Left cardiac atrium (tissue), 4 donors: ENCODE measurements around the gene MAP3K3. TPM values are rescaled to one million over a fixed set of nuclear protein-coding genes. Genes with fewer than 3 reads are reported as not detected.
A peak's percentile ranks its signal among the peaks of the same experiment; 100 is the strongest.

Experiments used
- ATAC-seq, 2 donors: fragments of 200-7000 bp; cut with Tn5 transposase; one replicate each; pipeline ENCODE4 v1.9.1; 2020; ENCODE audit warnings: mild to moderate bottlenecking in 2 of 2, moderate library complexity in 2 of 2
- DNase-seq: peaks from one replicate; pipeline ENCODE4 v3.0.0-alpha.2; 2020
- intact Hi-C, 2 donors: fragments of 100-400 bp; cut with DNase I; formaldehyde crosslinking; loops; one replicate each; pipeline versions ENCODE4 v1.14.1 to v1.15.1; 2022 to 2023
- total RNA-seq, 2 donors: library from RNA; stranded (reverse); fragmentation: NEBNext Ultra II Directional; extraction: Animal tissue kit (Norgen Biotek cat#: 25700); gene quantifications; one replicate each; pipeline ENCODE4 v1.2.1, GENCODE V29; 2021
- donor health status: DM: no; HTN: yes; CAD: no.
- donor health status: DM: no; HTN: yes; CAD: no; lungs with severe emphysema.
- donor health status: DM: yes; HTN: yes; CAD: no.
- donor health status: Dilated cardiomyopathy.

The MAP3K3 gene
- total RNA-seq, 2 donors from 2014 or later: 38.2 to 45.3 TPM

DNA sequence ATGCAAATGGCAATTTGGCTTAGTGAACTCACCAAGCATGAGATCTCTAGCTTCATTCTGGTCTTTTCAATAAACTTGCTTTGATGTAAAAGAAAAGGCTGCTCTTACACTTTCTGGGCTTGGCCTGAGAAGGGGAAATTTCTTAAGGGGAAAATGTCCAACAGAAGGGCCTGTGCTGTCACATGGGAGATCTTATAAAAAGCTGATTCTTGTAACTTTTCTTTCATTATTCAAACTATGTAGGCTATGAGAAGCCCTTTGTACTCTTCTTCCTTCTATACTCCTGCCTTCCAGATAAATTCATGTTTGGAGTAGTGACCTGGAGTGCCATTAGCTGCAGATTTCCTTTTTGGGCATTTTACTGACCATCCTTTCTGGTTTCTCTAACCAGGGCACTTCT is 60.8 kb downstream of the MAP3K3 start:
- DNase-seq (no peak), ATAC-seq (no peak)
- intact Hi-C loops: no loop called here

DNA sequence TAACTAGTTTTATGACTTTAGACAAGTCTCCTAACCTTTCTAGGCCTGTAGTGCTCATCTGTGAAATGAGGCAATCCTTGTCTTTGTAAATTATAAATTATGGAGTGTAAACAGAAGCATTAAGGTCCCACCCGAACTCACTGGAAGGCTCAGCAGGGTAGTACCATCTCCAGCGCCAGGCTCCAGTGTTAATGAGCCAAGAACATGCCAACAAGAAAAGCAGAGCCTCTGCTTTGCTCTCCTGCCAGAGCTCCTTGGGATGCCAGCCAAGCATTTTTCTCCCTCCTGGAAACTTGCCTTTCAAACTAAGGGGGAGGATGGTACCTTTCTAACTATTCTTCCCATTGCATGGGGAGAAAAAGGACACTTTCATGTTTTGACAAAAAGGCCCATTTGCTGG is 62.8 kb downstream of the MAP3K3 start:
- peak; percentile 53 to 89 for ATAC-seq
- intact Hi-C loops: no loop called here
- no peak for DNase-seq

DNA sequence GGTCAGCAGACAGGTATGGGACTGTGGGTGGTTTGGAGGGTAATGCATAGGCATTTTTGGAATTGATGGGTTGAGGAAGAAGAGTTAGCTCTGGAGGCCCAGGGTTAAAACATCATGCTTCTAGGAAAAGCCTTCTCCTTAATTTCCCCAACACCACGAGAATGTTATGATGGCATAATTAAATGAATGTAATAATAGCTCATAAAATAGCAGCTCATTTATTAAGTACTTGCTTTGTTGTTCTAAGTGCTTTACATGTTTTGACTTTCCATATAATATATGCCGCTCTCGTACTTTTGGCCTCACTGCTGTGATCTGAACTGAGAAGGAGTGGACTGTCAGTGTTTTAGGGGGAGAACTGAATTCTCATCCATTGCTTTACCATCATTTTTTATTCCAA is 63.4 kb downstream of the MAP3K3 start:
- peak in 1 of 2 donors; percentile 8 for ATAC-seq
- intact Hi-C loops: no loop called here
- no peak for DNase-seq

DNA sequence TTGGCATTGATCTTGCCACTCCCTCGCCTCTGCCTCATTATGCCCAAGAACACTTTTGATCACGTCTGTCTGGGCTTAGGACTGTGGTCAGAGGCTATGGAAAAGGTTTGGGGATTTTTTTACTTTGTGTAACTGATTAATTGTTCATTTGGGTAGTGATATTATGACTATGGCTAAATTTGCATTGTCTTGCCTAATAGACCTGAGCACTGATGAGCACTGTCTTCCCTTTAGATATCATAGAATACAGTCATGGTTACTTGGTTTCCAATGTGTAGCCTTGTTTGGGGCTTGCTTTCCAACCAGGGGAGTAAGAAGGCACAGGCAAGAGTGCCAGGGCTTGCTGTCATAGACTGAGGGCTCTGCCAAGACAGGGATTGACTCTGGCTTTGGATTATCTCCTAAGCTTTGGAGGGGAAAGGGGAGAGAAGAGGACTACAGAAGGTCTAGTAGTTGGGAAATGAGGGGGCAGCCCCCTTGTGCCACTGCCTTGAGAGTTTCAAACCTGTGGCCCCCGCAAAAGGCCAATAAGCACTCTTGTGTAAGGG is 64.0 kb downstream of the MAP3K3 start:
- intact Hi-C loops: no loop called here
- ATAC-seq (no peak), DNase-seq (no peak)

DNA sequence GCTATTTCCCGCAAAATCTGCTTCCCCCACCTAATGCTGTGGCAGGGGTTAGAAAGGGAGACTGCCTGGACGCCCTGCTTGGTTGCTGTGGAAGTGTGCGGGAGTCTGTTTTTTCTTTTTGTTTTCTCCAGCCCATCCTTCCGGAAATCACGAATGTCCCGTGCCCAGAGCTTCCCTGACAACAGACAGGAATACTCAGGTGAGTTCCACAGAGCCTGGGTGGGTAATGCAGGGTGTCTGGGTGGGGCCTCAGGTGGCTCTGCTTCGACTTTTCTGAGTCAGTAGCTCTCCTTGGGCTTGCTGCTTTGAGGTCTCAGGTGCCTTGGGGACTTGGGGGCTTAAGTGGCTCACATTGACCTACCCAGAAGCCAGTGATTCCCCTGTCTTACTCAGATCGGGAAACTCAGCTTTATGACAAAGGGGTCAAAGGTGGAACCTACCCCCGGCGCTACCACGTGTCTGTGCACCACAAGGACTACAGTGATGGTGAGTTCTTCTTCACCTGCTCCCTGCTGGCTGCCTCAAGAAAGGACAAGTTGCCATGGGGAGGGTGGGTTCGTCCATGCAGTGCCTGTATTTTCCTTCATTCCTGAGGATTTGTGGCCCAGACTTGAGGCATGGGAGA is 66.3 kb downstream of the MAP3K3 start:
- no peak for DNase-seq
- ATAC-seq: no peak
- intact Hi-C loops: no loop called here

DNA sequence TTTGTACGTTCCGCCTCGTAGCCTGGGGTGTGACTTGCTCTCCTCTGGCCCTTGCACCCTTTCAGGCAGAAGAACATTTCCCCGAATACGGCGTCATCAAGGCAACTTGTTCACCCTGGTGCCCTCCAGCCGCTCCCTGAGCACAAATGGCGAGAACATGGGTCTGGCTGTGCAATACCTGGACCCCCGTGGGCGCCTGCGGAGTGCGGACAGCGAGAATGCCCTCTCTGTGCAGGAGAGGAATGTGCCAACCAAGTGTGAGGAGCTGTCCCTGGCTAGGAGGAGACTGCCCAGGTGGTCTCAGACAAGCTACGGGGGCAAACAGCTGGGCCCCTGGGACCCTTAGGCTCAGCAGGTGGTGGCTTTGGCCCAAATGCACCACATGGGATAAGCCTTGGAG is 67.3 kb downstream of the MAP3K3 start:
- DNase-seq: no peak
- intact Hi-C loops: no loop called here
- no peak for ATAC-seq

DNA sequence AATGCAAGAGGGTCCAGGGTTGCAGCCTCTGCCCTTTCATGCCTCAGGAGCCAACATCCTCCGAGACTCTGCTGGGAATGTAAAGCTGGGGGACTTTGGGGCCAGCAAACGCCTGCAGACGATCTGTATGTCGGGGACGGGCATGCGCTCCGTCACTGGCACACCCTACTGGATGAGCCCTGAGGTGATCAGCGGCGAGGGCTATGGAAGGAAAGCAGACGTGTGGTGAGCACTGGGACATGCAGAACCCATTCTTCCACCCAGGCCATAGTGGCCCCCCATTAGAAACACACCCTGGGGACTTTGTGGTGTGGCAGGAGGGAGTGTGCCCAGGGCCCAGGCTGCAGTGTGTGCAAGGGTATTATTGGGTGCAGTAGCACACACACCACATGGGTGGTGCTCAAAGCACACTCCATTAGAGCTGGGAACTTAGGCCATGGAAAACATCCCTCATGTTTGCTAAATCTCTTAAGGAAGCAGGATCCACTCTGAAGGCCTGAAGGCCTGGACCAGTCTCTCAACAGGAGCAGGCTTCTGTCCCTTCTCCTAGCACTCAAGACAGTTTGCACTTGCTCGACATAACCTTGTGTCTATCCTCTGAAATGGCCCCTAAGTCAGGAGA is 70.1 kb downstream of the MAP3K3 start:
- intact Hi-C loops: no loop called here
- DNase-seq (no peak), ATAC-seq (no peak)

DNA sequence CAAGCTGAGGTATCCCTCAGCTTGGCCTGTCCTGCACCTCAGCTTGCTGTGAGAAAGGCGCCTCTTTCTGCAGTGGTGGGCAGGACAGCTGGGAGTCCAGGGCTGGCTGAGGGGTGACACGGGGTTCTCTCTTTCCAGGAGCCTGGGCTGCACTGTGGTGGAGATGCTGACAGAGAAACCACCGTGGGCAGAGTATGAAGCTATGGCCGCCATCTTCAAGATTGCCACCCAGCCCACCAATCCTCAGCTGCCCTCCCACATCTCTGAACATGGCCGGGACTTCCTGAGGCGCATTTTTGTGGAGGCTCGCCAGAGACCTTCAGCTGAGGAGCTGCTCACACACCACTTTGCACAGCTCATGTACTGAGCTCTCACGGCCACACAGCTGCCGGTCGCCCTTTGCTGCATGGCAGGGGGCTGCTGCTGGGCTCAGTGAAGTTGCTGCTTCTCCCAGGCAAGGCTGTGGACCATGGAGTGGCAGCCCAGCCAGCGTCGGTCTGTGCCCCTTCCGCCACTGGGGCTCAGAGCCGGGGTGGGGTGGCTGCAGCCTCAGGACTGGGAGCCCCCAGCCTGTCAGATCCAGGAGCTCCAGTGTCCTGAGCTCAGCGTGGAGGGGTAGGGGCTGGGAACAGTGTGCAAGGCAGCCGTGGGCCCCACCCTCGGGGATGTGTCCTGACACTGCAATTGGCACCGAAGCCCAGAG is 71.3 kb downstream of the MAP3K3 start:
- intact Hi-C loops: no loop called here
- DNase-seq (no peak), ATAC-seq (no peak)

DNA sequence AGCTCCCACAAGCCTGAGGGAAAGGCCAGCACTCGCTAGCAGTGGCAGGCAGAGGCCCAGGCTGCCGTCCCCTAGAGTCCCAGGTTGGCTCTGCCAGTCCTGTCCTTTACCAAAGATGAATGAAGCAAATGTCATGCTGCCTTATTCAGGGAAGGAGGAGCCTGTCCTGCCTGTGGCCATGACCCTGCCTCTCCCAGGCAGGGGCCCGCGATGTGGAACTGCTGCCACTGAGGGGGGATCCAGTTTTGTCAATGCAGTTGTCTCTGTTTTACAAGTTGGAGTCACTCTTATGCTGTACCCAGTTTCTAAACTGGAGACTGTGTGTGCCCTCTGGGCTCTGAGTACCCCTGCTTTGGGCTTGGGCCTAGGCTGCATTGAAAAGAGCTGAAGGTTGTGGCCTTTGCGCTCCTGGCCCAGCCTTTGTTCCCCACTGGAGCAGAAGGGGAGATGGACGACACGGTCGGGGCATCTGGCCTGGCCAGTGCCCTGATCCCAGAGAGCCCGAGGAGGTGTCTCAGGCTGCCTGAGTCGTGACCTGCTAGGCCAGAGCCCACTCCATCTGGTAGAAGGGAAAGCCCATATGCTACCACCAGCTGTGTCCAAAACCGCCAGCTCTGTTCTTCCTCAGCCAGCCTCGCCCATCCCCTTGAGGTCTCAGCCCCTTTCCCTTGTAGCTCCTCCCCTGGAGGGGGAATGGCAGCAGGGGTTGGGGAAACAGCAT is 72.2 kb downstream of the MAP3K3 start:
- no peak for ATAC-seq
- intact Hi-C loops: no loop called here
- no peak for DNase-seq

DNA sequence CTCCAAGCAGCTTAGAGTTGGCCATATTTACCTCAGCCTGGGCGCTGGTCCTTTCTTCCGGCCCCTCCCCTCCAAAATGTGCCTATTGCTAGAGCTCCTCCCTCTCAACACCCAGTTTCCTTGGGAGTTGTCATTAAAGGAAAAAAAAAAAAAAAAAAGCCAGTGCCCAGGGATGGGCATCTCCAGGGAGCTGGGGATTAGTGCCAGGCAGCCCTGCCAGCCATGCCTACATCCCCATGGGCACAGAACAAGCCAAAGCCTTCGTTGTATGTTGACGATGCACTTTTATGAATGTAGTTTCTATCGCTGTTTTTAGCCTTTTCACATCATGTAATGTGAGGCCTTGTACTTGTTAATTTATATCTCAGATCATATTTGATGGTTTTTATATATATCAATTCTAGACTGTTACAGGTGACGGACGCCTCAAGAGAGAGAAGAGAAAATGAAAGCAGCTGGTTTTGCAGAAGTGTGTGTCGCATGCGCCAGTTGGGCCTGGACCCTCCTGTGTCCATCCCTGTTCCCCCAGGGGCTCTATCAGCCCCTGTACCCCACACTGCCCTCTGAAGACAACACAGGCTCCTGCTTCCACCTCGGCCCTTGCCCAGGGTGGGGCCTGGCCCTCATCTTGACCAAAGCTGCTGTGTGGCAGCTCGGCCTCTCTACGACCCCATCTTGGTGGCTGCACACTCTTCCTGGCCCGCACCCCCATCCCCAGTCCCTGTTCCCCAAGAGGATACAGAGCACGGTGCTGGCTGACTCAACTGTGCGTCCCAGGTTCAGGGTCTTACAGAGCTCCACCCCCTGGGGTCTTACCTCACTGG is 72.9 kb downstream of the MAP3K3 start:
- DNase-seq (no peak), ATAC-seq (no peak)
- intact Hi-C loops: no loop called here

DNA sequence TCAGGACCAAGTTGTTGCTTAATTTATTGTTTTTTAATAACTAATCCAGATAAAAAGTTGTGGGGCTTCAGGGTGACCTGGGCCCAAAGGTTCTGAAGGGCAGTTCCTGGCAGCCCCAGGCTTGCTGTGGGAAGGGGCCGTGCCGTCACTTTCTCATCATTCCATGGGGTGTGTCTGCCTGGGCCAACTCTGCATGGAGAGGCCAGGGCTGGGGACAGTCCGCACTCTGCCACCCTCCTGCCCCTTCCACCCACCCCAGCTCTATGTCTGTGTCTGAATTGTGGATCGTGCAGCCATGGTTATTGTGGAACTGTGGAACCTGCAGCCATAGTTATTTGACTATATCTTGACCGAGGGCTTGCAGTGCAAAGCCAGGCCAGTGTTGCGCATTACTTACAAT is 73.7 kb downstream of the MAP3K3 start:
- intact Hi-C loops: no loop called here

DNA sequence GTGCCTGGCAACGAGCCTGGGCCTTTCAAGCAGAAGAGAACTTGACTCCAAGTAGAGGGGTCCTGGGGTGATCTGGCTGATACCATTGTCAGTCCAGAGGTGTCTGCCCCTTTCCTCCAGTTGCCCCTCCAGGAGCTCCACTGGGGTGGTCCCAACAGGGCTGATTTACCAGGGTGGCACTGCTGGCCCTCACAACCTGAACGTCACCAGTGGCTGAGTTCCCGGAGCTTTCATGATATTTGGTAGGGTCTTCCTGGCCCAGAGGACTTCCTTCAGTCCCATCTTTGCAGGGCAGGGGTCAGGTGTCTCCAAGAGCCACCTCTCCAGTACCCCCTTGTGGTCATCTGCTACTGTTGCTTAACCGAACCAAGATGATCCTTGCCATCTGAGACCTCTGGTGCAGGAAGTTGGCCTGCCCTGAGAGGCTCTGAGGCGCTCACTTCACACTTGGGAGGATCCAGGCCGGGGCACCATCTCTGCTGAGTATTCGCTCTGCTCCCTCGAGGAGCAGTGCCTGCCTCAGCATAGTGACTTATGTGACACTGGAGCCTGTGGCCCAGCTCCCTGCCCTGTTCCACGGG is 74.3 kb downstream of the MAP3K3 start:
- intact Hi-C loops: no loop called here
- ATAC-seq: no peak
- peak; percentile 31 for DNase-seq

More for the DNA sequence above, 73.7 kb downstream of the MAP3K3 start:
- no peak for ATAC-seq
- DNase-seq: no peak

DNA sequence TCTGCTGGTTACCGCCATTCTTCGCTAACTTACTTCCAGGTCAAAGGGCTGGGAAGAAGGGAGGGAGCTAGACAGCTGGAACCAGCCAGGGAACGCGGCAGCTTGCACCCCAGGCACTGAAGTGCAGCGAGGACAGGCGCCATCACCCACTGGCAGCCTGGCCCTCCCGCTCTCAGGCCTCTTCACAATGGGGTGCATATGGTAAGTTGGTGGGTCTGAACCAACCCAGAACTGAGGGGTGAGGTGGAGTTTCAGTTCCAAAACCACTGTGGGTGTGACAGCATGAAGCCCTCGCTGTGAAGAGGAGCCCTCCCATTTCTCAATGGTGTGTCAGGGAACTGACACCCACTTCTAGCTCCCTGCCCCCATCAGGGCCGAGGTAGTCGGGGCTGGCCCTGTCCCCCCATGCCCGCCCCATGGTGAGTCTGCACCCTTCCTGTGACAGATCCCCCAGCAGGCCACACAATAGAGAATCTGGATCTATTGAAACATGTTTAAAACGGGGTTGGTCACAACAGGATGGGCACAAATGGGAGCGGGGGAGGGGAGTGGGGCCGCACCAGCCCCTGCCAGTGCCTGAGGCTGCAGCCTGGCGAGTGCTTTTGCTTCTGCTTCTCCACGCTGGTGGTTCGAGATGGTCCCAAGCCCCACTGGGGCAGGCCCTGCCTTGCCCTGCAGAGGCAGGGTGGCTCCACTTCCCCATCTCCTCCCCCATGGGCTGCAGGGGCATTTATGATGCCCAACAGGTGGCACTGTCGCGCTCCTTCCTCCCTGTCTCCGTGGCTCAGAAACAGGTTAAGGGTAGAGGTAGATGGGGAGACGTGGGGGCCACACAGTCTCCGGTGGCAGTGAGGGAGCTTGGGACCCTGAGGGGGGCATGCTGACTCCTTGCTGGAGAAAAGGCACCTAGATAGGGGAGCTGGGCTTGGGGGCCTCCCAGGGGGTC is 75.4 kb downstream of the MAP3K3 start:
- intact Hi-C loops: no loop called here
- ATAC-seq (peak; percentile 2 to 5), DNase-seq (peak; percentile 60)

DNA sequence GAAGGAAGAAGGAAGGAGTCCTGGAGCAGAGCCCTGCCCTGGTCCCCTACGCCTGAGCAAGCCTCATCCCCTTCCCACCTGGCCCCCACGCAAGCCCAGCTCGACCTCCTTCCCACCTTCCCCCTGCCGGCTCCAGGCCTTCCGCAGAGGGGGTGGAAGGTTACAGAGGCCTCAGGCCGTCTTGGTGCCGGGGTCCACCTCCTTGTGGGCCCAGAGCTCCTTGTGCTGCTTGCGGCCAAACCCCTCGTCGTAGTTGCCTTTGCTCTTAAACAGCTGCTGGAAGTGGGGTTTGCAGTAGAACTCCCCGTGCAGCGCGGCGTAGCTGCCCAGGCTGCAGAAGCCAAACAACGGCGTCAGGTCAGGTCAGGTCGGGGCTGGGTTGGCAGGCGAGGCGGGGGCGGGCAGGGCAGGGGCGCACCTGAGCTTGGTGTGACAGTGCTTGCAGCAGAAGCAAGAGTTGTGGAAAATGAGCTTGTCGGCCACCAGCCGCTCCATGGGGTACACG is 76.2 kb downstream of the MAP3K3 start:
- DNase-seq (peak; percentile 32), ATAC-seq (peak in 1 of 2 donors; percentile 0)
- intact Hi-C loops: no loop called here

DNA sequence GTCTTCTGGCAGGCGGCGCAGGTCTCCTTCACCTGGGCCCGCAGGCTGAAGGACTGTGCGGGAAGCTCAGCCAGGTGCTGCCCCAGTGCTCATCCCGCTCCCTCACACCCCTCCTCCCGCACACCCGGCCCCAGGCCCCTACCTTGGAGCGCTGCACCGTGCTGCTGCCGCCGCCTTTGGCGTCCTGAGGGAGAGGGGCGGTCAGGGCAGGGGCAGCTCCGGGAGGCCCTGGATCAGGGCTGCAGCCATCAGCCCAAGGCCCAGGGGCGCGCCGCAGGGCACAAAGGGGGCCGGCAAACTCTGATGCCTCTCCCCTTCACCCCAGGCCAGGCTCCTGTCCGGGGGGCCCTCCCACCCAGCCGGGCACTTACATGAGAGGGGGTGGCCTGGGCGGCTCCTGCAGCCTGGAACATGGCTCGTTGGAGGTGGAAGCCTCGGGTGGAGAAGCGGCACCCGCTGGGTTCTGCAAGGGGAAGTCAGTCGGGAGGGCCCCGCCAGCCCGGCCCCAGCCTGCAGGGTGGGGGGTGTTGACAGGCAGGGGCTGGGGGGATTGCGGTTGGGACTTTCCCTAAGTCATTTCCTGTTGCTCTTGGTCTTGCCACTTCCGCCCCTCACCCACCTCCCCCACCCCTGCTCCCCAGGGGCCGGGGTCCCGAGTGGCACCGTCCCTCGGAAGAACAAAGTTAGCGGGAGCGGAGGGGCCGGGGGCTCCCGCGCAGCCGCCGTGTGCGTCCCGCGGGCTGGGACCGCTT is 76.8 kb downstream of the MAP3K3 start:
- ATAC-seq (peak; percentile 10 to 24), DNase-seq (peak; percentile 73)
- intact Hi-C loops: no loop called here

DNA sequence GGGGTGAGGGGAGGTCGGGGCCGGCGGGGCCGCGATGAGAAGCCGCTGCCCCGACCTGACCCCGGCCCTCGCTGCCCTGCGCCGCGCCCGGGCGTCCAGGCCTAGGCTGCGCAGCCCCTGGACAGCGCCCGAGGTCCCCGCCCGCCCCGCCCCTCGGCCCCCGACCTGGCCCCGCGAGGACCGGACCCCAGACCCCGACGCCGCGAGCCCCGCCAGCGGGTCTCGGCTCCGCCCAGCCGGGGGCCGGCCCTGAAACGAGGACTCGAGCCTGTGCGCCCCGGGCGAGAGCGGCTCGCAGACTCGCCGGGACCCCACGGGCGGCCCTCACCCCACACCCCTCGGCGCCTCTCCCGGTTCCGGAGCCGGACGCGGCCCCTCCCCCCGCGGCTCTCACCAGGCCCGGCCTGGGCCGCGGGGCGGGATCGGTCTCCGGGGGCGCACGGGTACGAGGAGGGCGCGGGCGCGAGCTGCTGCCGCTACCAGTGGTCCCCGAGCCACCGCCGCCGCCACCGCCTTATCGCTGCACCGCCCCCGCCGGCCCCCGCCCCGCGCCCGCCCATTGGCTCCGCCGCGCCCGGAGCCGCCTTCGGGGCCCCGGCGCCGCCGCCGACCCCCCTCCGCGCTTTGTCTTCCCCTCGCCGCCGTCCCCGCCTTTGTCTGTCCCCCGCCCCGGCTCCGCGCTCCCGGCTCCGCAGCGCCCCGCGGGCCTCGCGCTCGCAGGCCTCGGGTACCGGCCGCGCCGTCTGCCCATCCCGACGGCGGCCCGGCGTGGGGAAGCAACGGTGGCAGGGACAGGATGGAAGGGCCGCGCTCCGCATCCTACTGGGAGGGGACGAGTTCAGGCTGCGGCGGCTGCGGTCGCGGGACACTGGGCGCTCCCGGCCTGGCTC is 77.7 kb downstream of the MAP3K3 start, which contains the start of gene LIMD2:
TSS of gene LIMD2 (minus strand) at position 488 of the 890 bp plus-strand sequence. CDS start 827 bp downstream, outside the sequence.
- ATAC-seq: peak; percentile 4 to 47
- peak; percentile 79 for DNase-seq
- intact Hi-C loops: no loop called here
